Measurements from ENCODE around the gene NLGN4X. TPM values are rescaled to one million over a fixed set of nuclear protein-coding genes. Genes with fewer than 3 reads are reported as not detected.

The NLGN4X gene
- total RNA-seq, 1 donor from 2014 or later: not detected

DNA sequence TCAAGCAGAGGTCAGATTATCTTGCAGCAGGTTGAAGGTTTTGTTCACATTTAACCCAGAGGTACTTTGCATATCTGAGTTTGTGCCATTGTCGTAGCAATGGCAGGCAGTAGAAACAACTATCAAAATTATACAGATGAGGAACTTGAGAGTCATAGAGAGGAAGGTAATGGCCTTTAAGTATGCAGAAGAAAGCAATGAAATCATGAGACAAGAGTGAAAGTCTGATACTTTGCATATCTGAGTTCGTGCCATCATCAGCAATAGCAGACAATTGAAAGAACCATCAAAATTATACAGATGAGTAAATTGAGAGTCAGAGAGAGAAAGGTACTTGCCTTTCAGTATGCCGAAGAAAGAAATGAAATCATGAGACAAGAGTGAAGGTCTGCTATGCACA is 154.1 kb downstream of the NLGN4X start:
- TF ChIP-seq, protein P1, sequence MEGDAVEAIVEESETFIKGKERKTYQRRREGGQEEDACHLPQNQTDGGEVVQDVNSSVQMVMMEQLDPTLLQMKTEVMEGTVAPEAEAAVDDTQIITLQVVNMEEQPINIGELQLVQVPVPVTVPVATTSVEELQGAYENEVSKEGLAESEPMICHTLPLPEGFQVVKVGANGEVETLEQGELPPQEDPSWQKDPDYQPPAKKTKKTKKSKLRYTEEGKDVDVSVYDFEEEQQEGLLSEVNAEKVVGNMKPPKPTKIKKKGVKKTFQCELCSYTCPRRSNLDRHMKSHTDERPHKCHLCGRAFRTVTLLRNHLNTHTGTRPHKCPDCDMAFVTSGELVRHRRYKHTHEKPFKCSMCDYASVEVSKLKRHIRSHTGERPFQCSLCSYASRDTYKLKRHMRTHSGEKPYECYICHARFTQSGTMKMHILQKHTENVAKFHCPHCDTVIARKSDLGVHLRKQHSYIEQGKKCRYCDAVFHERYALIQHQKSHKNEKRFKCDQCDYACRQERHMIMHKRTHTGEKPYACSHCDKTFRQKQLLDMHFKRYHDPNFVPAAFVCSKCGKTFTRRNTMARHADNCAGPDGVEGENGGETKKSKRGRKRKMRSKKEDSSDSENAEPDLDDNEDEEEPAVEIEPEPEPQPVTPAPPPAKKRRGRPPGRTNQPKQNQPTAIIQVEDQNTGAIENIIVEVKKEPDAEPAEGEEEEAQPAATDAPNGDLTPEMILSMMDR (IDR thresholded peaks at IDR 0.05): no peak
- no peaks in the 10 kb centered on the region for H3K27me3 Mint-ChIP-seq (ENCODE audit: unreplicated experiment)
- H3K27ac Mint-ChIP-seq (ENCODE audit: unreplicated experiment): no peak overlapping the region
- no peak for DNase-seq (ENCODE audit: extremely low spot score, unreplicated experiment)
- H3K4me3 Mint-ChIP-seq (ENCODE audit: unreplicated experiment): no peak overlapping the region
- no peaks in the 10 kb centered on the region for H3K4me1 Mint-ChIP-seq (ENCODE audit: unreplicated experiment)
- H3K36me3 Mint-ChIP-seq (ENCODE audit: unreplicated experiment): no peaks in the 10 kb centered on the region
- H3K9me3 Mint-ChIP-seq (ENCODE audit: unreplicated experiment): peaks cover 50% of the 10 kb centered on the region

GRCh38 chrX:6071731-6072130 is 156.9 kb downstream of the NLGN4X start:
- Mint-ChIP-seq H3K9me3 (ENCODE audit: unreplicated experiment) (peaks cover 43% of the 10 kb centered on the region), H3K27me3 (ENCODE audit: unreplicated experiment) (no peaks in the 10 kb centered on the region), H3K4me3 (ENCODE audit: unreplicated experiment) (no peak overlapping the region), H3K36me3 (ENCODE audit: unreplicated experiment) (no peaks in the 10 kb centered on the region), H3K4me1 (ENCODE audit: unreplicated experiment) (no peaks in the 10 kb centered on the region), H3K27ac (ENCODE audit: unreplicated experiment) (no peak overlapping the region)
- TF ChIP-seq, protein P1 (IDR thresholded peaks at IDR 0.05): no peak
- no peak for DNase-seq (ENCODE audit: extremely low spot score, unreplicated experiment)

GRCh38 chrX:6067600-6067999 is 161.1 kb downstream of the NLGN4X start:
- Mint-ChIP-seq H3K4me1 (ENCODE audit: unreplicated experiment) (no peaks in the 10 kb centered on the region), H3K4me3 (ENCODE audit: unreplicated experiment) (no peak overlapping the region), H3K9me3 (ENCODE audit: unreplicated experiment) (peaks cover 40% of the 10 kb centered on the region), H3K27me3 (ENCODE audit: unreplicated experiment) (no peaks in the 10 kb centered on the region), H3K27ac (ENCODE audit: unreplicated experiment) (no peak overlapping the region), H3K36me3 (ENCODE audit: unreplicated experiment) (no peaks in the 10 kb centered on the region)
- no peak for DNase-seq (ENCODE audit: extremely low spot score, unreplicated experiment)
- TF ChIP-seq, protein P1 (IDR thresholded peaks at IDR 0.05): no peak

DNA sequence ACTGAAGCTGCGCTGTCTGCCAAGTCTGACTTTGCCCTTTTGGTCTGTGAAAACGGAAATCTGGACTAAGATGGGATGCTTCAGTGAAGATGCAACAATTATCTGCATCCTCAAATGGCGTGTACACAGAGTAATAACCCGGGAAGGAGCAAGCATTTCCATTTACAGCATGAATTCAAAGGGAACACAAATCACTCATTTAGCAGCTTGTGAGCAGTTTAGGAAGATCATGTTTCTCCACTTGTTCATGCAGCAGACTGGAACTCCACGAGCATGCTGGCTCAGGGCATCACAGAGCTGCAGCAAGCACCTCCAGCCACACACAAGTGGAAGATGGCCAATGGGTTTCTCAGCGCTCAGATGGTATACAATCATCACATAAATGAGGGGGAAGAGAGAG is 175.5 kb downstream of the NLGN4X start:
- no peak for DNase-seq (ENCODE audit: extremely low spot score, unreplicated experiment)
- Mint-ChIP-seq H3K27ac (ENCODE audit: unreplicated experiment) (no peak overlapping the region), H3K27me3 (ENCODE audit: unreplicated experiment) (no peaks in the 10 kb centered on the region), H3K9me3 (ENCODE audit: unreplicated experiment) (peaks cover 32% of the 10 kb centered on the region), H3K4me1 (ENCODE audit: unreplicated experiment) (no peaks in the 10 kb centered on the region), H3K4me3 (ENCODE audit: unreplicated experiment) (no peak overlapping the region), H3K36me3 (ENCODE audit: unreplicated experiment) (no peaks in the 10 kb centered on the region)
- TF ChIP-seq, protein P1 (IDR thresholded peaks at IDR 0.05): no peak

- H3K27ac Mint-ChIP-seq (ENCODE audit: unreplicated experiment): no peak overlapping the region
- H3K27me3 Mint-ChIP-seq (ENCODE audit: unreplicated experiment): no peaks in the 10 kb centered on the region
- TF ChIP-seq, protein P1 (IDR thresholded peaks at IDR 0.05): no peak
- no peak for DNase-seq (ENCODE audit: extremely low spot score, unreplicated experiment)
- H3K4me1 Mint-ChIP-seq (ENCODE audit: unreplicated experiment): no peaks in the 10 kb centered on the region
- no peaks in the 10 kb centered on the region for H3K36me3 Mint-ChIP-seq (ENCODE audit: unreplicated experiment)
- H3K9me3 Mint-ChIP-seq (ENCODE audit: unreplicated experiment): peaks cover 32% of the 10 kb centered on the region
- no peak overlapping the region for H3K4me3 Mint-ChIP-seq (ENCODE audit: unreplicated experiment)
These were observed 176.4 kb downstream of the NLGN4X start for GRCh38 chrX:6052111-6052745.
